Measurements from ENCODE around the gene PPM1J.

GRCh38 chr1:112716133-112716720, 1.1 kb upstream of the PPM1J start:
- TF ChIP-seq SP1 (IDR thresholded peaks at IDR 0.05; ENCODE audit: low read depth, low read length), result no peak
- peak in 2 of 3 experiments; percentile 95 to 99; a peak in 3 of 4 replicates for TF ChIP-seq CTCF (IDR thresholded peaks at IDR 0.05; ENCODE audit: control extremely low read depth in 1 of 3, insufficient read depth in 1 of 3, low read depth in 1 of 3, low read length in 3 of 3)
- TF ChIP-seq POLR2A (IDR thresholded peaks at IDR 0.05; ENCODE audit: control extremely low read depth in 1 of 2, low read depth in 2 of 2, low read length in 2 of 2), result no peak
- TF ChIP-seq GABPA (IDR thresholded peaks at IDR 0.05; ENCODE audit: borderline replicate concordance, insufficient read depth, low read length), result no peak
- no peak for TF ChIP-seq EP300 (IDR thresholded peaks at IDR 0.05; ENCODE audit: borderline replicate concordance in 1 of 2, low read depth in 2 of 2, low read length in 2 of 2)
- no peak for TF ChIP-seq POU5F1 (IDR thresholded peaks at IDR 0.05; ENCODE audit: low read depth, low read length)
- TF ChIP-seq ZNF274 (IDR thresholded peaks at IDR 0.05; ENCODE audit: borderline replicate concordance, extremely low read depth, low read length), result no peak
- TF ChIP-seq TAF1 (IDR thresholded peaks at IDR 0.05; ENCODE audit: low read depth, low read length), result no peak
- no peak for TF ChIP-seq MAX (IDR thresholded peaks at IDR 0.05)
- no peak for TF ChIP-seq POLR2AphosphoS5 (IDR thresholded peaks at IDR 0.05; ENCODE audit: low read depth, low read length)

Data from H1 (cell line).